Epithelial cell of prostate (primary cell): ENCODE results near the gene MAT1A.
A peak's percentile ranks its signal among the peaks of the same experiment; 100 is the strongest.
"Not testable (repeated sequence)": the region's sequence is repeated elsewhere in the genome, so short reads cannot be mapped to it uniquely, and the experiment has no call there.

Experiments used
- DNase-seq: peaks from one replicate; pipeline ENCODE4 v3.0.0-alpha.2; 2011; ENCODE audit warnings: low read depth, low spot score
- H3K27ac ChIP-seq: fragments of 450-650 bp; 2 replicates; pipeline ENCODE4 v1.5.1; 2017; ENCODE audit warnings: mild to moderate bottlenecking

The MAT1A gene

DNA sequence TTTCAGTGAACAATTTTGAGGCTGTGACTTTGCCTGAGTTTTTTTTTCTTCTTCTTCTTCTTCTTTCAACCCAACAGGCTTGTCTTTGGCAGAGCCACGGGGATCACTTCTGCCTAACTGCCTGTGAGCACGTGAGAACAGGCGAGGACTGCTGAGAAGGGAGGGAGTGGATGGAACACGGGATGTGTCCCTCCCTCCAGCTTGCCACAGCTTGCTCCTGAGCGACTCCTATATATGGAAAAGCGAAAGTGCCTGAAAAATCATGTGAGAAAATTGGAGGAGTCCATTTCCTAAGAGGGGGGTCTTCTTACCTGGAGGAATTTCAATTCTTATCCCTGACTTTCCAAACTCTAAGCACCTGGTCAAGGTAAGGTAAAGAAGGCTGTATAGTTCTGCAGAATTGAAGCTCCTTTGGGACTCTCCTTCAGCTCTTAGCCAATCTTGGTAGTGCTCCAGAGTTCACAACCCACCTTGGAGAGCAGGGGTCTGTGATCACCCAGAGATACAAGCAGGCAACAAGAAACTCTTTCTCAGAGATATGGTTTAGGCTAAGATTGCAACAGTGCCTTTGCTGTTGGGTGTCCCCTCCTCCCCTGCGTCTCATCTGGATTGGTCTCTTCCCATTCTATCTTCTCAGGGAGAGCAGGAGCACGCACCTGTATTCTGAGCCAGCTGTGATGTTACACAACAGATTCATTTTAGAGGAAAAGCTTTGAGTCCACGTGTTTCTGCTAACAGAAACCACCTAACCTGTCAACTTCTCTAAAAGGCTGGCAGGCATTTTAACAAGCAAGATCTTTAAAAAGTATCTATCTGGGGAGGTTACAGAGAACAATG lies at the start of gene MAT1A:
MAT1A (minus strand) TSS at position 208 of the 837 bp plus-strand sequence. CDS start 235 bp downstream, outside the sequence.
- DNase-seq: peak; percentile 24

DNA sequence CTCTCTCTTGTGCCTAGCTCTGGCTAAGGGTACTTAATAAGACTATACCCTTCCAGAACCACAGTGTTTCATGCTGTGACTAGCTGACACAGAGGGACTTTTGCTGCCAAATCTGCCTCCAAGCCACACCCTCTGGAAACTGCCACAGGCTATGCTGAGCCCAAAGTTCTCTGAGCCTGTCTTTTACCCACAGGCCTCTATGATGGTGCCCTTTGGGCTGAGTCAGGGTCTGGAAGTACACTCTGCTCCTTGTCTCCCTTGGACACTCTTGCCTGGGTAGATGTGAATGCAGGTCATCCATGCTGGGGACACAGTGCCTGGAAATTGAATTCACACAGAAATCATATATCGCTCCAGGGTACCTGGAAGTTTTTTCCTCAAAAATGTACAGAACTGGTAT lies 44.5 kb upstream of the MAT1A start:
- DNase-seq: no peak
- no peak overlapping the region for H3K27ac ChIP-seq

More for the DNA sequence above, at the start of gene MAT1A:
- H3K27ac ChIP-seq: no peak within 1 kb of the TSS

- no peak for DNase-seq
Measured at GRCh38 chr10:80324891-80325364, 35.5 kb upstream of the MAT1A start.

GRCh38 chr10:80324086-80324485 lies 34.6 kb upstream of the MAT1A start:
- no peak overlapping the region for H3K27ac ChIP-seq
- no peak for DNase-seq

More at GRCh38 chr10:80324891-80325364, 35.5 kb upstream of the MAT1A start:
- no peak overlapping the region for H3K27ac ChIP-seq

DNA sequence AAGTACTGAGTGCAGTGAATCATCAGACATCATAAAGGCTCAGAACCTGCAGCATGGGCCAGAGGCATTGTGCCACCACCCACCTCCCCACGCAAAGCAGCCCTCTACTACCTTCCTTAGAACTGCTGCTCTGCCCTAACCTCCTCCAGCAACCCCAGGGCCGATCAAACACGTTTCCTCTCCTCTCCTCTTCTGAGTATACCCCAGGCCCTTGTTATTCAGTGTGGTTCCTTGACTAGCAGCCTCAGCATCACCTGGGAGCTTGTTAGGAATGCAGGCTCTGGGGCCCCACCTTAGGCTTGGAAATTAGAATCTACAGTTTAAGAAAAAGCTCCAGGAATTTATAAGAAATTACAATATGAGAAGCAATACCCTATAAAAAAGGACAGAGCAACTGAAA lies 33.9 kb upstream of the MAT1A start:
- no peak for DNase-seq
- H3K27ac ChIP-seq: no peak overlapping the region

DNA sequence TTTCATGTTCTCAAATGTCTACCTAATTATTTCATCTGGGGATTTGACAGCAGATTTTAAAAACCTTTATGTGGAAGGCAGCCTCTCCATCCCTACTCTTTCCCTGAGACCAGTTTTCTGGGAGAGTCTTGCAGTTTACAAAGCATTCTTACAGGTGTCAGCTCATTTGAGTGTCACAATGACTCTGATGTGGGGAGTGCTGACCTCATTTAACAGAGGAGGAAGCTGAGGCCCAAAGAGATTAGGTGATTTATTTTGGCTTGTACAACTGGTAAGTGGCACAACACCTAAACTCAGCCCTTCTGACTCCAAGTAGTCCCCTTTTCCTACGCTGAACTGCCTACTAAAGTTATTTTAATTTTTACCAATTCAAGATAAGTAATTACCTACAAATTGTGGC lies 33.3 kb upstream of the MAT1A start:
- DNase-seq: no peak
- H3K27ac ChIP-seq: no peak overlapping the region

DNA sequence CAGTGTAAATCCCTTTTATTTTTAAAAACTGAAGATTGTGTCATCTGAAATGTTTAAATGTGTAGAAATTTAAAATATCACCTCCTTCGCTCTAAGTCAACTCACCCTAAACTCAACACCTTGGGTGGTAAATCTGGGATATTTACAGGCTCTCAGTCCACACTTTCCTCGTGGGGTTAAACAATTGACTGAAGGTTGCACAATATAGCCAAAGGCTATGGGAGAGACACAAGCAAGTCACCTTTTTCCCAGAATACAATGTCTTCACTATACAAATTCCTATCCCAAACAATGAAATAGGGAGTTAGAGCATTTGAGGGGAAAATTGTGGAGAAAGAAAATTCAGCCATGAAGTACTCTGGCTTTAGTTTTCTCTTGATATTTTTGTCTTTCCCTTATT lies 32.7 kb upstream of the MAT1A start:
- no peak for DNase-seq
- H3K27ac ChIP-seq: no peak overlapping the region

DNA sequence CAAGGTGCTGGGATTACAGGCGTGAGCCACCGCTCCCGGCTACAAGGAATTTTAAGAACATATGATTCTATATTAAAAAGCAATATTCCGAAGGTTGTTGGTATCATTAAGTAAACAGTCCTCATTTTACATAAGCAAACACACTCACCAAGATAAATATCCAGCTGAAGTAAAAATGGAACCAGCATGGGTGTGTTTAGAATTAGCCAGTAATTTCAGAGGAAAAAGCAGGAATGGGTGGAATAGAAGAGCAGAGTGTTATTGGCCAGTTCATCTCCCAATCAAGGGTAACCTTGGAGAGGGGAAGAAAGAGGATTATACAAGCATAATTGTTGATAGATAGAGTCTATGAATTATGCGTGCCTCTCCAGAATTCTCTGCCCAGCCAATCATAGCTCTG lies 31.7 kb upstream of the MAT1A start:
- DNase-seq: no peak
- H3K27ac ChIP-seq: no peak overlapping the region

DNA sequence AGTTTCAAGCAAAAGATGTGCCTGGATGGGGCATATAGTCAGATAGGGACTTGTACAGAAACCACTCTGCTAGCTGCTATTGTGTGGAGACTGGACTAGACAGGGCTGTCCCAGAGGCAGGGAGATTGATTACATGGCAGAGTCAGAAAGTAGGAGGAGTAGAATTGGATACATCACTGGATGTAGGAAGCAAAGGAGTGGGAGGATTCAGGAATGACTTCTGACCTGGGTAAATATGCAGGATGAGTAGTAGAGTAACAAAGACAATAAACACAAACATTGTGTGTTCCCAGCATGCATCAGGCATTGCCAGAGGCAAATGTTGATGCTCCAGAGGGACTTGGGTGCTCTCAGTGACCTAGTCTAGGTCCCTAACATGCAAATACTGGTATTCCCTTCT lies 30.9 kb upstream of the MAT1A start:
- no peak overlapping the region for H3K27ac ChIP-seq
- DNase-seq: no peak

DNA sequence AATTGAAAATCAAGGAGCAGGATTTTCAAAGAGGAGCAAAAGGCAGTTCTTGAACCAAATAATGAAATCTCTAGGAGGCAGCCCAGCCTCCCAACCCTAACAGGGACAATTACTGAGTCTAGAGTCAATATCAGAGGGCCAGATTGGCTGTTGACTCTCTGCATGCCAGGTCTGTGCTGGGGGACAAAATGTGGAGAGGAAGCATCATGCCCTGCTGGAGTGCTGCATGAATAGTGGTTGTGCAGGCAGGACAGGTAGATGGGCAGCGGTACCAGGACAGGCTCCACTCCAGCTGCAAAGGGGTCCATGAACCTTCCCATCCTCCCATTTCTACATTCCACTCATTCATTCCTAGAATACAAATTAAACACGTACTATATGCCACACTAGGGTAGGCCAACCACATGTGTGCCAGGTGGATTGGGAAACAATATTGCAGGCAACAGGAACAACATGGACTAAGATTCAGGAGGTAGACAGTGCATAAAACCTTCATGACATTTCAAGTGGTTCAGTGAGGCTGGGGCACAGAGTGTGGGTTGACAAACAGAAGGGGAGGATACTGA lies 30.4 kb upstream of the MAT1A start:
- DNase-seq: no peak
- no peak overlapping the region for H3K27ac ChIP-seq

GRCh38 chr10:80319318-80319717 lies 29.9 kb upstream of the MAT1A start:
- no peak overlapping the region for H3K27ac ChIP-seq
- no peak for DNase-seq

- no peak for DNase-seq
- no peak overlapping the region for H3K27ac ChIP-seq
Measured at GRCh38 chr10:80318742-80319141, 29.3 kb upstream of the MAT1A start.

DNA sequence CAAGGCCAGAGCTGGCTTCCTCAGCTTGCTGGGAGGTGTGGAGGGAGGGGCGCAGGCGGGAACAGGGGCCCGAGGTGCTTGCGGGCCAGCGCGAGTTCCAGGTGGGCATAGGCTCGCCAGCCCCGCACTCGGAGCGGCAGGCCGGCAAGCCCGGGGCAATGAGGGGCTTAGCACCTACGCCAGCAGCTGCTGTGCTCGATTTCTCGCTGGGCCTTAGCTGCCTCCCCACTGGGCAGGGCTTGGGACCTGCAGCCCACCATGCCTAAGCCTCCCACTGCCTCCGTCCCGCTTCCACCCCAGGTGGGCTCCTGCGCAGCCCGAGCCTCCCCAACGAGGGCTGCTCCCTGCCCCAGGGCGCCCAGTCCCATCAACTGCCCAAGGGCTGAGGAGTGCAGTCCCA lies 25.9 kb upstream of the MAT1A start:
- no peak for DNase-seq
- H3K27ac ChIP-seq: no peak overlapping the region

DNA sequence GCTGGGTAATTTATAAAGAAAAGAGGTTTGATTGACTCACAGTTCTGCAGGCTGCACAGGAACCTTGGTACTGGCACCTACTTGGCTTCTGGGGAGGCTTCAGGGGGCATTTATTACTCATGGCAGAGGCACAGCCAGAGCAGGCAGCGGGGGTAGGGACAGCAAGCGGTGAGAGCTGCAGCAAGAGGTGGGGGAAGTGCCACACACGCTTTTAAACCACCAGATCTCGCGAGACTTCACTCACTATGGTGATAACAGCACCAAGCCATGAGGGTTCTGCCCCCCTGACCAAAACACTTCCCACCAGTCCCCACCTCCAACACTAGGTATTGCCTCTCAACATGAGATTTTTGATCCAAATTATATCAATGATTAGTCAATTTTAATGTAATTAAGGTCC lies 24.1 kb upstream of the MAT1A start:
- DNase-seq: no peak
- no peak overlapping the region for H3K27ac ChIP-seq

- H3K27ac ChIP-seq, DNase-seq: not testable (repeated sequence)
Measured at GRCh38 chr10:80305989-80306388, 16.5 kb upstream of the MAT1A start.

DNA sequence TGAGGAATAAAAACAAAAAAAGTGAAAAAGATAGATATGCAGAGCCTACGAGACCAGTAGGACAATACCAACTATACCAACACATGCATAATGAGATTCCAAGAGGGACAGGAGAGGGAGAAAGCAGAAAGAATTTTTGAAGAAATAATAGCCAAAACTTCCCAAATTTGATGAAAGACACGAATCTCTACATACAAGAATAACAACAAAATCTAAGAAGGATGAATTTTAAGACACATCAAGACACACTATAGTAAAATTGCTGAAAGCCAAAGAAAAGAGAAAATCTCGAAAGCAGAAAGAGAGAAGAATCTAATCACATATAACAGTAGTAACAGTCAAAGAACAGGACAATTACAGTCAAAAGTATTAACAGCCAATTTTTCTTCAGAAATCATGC lies 7.5 kb upstream of the MAT1A start:
- no peak for DNase-seq
- no peak overlapping the region for H3K27ac ChIP-seq

- no peak for DNase-seq
- H3K27ac ChIP-seq: no peak overlapping the region
Measured at GRCh38 chr10:80292607-80293239, 3.3 kb upstream of the MAT1A start.

DNA sequence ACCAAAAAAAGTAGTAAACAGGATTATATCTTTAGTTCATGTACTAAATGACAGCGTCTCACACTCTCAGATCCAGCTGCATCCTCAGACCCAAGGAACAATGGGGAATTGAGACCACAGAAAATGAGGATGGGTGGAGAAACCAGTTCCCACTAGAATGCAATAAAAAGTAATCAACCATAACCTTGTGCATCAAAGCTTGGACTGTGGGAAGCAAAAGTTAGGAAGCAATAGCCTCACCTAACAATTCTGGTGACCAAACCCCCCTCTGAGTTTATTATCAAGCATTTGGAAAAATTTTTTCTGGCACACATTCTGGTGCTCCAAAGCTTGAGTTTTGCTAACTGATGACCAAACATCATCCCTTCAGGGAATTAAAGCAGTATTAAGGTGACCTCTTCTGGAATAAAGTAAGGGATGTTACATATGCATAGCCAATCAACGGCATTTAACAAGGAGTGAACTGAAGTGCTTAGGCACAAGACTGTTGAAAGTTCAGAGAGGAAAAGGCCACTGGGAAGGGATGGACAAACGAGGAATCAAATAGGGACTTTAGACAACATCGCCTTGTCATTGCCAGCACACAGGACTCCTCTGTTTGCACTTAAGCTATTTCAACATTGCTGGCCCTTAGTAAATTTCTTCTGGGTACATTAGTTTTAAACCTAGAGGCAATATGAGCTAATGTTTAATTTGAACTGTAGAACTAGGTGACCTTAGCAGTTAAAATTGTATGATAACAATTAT lies 1.2 kb upstream of the MAT1A start:
- no peak overlapping the region for H3K27ac ChIP-seq
- no peak for DNase-seq

- H3K27ac ChIP-seq: no peak overlapping the region
- DNase-seq: no peak
Measured at GRCh38 chr10:80288849-80289248, 609 bp downstream of the MAT1A start.

DNA sequence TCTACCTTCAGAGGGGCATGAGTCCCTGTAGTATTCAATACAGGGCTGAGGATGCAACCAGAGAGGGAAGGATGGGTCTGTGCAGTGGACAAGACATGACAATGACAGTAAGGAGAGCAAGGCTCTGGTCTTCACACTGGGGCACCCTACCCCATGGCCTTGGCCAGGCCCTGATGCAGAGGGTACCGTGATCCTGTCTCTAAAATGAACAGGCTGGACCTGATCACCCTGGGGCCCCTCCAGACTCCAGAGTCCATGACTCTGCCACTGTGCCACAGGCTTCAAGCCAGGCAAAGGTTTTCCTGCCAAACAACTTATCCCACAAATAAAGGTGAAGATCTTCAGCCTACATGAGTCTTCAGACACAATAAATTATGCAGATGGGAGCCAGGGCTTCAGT lies 4.9 kb downstream of the MAT1A start:
- DNase-seq: no peak
- no peak overlapping the region for H3K27ac ChIP-seq
